ENCODE data around the gene SHF.

GRCh38 chr15:45183511-45183910, 4.3 kb downstream of the SHF start:
- TF ChIP-seq CTCF (conservative IDR thresholded peaks at IDR 0.05 in 1 of 2, IDR thresholded peaks at IDR 0.05 in 1 of 2; ENCODE audit: extremely low read depth in 1 of 2, insufficient read depth in 1 of 2, low read depth in 1 of 2, low read length in 2 of 2) (no peak), EZH2 (IDR thresholded peaks at IDR 0.05; ENCODE audit: borderline replicate concordance, low read length) (no peak)
